Limb (tissue), 2 donors: Measurements from ENCODE around the gene CADM4.

ENCODE experiments used
- DNase-seq, 2 donors: peaks; one replicate each; pipeline ENCODE4 v3.0.0-alpha.2; 2016; ENCODE audit errors: extremely low spot score in 2 of 2

The CADM4 gene

DNA sequence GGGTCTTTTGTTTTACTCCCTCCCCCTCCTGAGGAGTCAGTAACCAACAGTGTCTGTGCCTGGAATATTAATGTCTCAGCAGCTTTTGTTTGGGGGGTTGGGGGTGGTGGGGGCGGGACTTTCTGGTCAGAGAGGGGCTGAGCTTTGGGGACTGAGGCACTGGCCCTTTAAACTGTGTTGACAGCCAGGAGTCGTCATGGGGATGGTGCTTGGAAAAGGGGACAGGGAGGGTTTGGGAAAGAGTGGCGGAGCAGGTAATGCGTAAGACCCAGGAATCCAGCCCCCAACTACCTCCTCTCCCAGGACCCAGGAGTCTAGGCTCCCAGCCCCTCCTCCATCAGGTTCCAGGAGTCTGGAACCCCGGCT, 5.2 kb downstream of the CADM4 start:
- DNase-seq: peak; percentile 34 to 47

DNA sequence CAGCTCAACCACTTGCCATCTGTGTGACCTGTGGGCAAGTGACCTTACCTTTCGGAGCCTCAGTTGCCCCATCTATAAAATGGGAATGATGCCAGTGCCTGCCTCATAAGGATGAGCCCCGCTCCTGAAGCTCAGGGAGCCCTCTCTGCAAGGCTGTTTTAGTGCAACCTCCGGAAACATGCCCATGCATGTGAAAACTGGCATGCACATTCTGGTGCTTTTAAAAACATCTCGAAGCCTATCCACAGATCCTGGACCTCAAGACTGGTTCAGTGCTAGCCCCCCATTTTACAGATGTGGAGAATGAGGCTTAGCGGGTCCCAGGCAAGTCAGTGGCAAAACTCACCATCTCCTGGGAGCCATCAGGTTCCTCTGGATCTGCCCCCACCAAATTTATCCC, 5.6 kb downstream of the CADM4 start:
- DNase-seq: no peak

DNA sequence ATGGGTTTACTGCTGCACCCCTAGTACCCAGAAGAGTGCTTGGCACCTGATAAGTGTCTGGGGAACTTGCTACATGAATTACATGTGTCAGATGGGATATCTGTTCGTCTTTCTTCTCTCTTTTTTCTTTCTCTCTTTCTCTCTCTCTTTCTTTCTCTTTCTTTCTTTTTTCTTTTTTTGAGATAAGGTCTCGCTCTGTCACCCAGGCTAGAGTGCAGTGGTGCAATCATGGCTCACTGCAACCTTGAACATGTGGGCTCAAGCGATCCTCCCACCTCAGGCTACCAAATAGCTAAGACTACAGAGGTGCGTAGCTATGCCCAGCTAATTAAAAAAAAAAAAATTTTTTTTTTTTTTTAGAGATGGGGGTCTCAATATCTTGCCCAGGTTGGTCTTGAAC, 6.1 kb downstream of the CADM4 start:
- no peak for DNase-seq

DNA sequence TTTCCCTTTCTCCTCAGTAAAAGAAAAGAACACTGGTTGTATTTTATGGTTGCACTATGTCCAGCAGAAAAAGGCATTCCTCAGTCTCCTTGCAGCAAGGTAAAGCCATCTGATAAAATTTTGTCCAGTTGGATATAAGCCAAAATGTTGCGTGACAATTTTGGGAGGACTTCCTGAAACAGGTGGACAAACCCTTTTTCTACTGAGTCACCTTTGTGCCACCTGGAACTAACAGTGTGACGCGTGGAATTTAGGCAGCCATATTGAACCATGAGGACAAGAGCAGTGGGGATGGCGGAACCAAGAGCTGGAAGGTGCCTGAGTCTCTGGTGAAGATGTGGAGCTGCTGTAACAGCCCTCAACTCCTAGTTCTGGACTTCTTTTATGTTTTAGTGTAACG, 8.2 kb downstream of the CADM4 start:
- no peak for DNase-seq

DNA sequence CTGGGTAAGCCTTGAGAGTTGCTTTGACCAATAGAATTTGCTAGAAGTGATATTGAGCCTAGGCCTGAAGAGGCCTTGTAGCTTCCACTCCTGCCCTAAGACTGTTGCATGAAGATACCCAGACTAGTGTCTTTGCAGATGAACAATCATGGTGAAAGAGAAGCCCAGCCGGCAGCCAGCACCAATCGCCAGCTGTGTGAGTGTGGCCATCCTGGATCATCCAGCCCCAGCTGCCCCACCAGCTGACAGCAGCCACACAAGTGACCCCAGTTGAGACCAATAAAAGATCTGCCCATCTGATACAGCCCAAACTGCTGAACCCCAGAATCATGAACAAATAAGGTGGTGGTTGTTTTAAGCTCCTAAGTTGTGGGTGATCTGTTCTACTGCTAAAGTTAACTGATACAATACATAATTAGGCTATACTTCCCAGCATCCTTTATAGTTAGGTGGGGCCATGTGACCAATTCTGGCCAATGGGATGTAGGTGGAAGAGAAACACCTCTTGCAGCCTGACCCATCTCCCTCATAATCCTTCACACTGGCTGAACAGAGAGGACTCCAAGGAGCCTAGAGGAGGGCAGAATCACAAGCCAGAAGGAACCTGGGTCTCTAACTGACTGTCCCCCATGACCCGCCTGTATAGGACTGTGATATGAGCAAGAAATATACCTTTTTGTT, 10.9 kb downstream of the CADM4 start:
- no peak for DNase-seq

DNA sequence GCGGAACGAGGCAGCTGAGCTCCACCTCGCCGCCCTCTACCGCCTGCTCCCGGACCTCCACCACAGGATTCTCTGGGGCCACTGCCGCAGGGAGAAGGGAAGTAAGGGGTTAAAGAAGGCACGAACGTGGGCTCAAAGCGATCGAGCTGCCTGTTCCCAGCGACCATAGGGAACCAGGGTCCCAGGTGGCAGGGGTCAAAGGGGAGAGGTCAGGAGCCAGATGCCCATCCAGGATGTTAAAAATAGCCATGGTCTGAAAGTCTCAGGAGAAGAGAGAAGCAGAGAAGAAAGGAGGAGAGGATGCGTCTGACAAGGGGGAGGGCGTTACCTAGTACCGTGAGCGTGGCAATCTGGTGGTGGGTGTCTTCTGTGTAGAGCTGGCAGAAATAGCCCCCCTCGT, 12.8 kb downstream of the CADM4 start:
- no peak for DNase-seq

DNA sequence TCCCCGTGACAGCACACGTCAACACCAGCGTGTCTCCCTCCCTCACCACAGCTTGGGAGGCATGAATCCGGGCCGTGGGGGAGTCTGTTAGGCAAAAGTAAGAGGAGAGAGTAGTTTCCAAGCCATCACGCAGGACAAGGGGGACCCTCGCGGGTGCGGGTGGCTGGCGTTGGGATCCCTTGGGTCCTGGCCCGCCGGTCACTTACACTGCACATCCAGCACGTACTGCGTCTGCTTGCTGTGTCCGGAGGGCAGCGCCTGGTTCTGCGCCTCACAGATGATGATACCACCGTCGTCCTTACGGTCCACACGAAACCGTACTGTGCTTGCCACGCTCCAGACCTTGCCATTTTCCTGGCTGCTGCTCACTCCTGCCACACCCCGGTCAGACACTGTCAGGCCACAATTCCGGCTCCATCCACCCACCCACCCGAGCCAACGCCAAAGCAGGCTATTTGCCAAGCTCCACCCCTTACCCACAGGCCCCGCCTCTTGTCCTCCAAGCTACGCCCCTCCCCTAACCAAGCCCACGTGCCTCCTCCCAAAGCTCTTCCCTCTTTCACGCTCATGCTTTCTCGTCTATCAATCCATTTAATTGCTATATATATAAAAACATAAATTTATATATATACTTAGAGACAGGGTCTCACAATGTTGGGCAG, 13.6 kb downstream of the CADM4 start:
- DNase-seq: no peak

DNA sequence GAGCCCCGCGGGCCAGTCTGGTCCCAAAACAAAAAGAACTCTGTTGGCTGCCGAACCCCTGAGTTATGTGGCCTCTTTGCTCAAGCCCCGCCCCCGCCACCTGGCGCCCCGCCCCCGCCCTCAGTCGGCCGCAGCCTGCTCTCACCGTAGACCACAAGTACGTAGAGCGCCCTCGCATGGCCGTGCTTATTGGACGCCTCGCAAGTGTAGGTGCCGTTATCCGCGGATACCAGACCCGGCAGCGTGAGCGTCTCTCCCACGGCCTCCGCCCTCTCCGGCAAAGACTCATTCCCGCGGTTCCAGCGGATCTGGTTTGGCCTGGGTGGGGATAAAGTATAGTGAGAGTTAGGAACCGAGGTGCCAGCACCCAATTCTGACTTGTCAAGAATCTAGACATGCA, 14.7 kb downstream of the CADM4 start:
- peak in 1 of 2 donors; percentile 59 for DNase-seq

DNA sequence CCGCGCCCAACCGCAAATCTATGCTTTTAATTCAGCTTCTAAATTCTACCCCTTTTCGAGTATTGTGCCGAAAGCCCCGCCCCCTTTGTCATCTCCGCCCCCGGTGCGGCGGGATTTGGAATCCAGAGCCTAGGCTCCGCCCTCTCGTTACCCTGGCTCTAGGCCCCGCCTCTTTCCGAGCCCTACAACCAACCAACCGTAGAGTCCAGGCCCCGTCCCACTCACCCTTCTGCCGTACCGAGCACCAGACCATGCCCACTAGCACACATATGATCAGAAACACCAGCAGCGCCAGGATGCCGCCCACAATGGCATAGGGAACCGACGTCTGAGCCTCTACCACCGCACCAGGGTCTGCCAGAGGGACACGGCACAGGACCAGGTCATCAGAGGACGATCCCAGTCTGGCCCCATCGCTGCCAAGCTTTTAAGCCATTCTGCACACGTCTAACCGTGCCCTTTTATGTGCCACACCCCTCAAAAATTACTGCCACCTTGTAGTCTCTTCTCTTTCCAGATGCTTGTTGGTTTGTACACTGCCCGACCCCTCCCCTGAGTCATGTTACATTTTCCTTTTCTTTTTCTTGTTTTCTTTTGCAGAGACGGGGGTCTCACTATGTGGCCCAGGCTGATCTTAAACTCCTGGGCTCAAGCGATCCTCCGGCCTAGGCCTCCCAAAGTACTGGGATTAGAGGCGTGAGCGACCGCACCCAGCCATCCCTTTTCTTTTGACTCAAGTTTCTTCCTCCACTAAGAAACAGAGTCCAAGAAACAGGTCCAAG, 15.6 kb downstream of the CADM4 start:
- no peak for DNase-seq

DNA sequence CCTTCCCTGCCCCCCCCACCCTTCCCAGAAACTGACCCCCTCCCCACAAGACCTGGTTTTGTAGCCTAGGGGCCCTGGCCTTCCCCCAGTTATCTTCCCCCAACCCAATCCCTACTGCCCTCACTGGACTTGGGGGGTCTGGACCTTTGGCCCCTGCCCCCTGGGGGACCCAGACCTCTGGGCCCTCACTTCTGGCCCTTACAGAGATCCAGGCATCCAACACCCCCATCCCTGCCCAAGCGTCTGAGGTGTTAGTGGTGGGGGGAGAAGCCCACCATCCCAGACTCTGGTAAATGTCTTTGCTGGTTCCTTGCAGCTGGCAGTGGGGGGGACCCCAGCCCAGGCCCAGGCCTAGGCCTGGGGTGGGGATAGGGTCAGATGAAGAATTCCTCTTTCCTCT, 16.7 kb downstream of the CADM4 start:
- DNase-seq: no peak

DNA sequence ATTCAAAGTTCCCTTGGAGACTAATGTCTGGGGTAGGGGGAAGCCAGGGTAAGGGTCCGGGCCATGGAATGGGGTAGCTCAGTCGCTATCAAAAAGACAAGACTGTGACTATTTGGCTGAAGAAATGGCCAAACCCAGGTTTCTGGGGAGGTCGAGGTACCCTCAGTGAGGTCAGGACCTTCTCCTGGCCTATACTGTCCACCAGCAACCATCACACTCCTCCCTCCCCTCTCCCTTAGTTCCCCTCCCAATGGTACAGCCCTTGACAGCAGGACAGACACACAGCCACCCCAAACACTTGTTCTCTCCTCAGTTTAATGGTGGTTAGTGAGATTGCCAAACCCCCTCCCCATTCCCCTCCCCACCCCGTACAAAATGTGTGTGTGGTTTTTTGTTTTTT, 17.6 kb downstream of the CADM4 start:
- DNase-seq: no peak

DNA sequence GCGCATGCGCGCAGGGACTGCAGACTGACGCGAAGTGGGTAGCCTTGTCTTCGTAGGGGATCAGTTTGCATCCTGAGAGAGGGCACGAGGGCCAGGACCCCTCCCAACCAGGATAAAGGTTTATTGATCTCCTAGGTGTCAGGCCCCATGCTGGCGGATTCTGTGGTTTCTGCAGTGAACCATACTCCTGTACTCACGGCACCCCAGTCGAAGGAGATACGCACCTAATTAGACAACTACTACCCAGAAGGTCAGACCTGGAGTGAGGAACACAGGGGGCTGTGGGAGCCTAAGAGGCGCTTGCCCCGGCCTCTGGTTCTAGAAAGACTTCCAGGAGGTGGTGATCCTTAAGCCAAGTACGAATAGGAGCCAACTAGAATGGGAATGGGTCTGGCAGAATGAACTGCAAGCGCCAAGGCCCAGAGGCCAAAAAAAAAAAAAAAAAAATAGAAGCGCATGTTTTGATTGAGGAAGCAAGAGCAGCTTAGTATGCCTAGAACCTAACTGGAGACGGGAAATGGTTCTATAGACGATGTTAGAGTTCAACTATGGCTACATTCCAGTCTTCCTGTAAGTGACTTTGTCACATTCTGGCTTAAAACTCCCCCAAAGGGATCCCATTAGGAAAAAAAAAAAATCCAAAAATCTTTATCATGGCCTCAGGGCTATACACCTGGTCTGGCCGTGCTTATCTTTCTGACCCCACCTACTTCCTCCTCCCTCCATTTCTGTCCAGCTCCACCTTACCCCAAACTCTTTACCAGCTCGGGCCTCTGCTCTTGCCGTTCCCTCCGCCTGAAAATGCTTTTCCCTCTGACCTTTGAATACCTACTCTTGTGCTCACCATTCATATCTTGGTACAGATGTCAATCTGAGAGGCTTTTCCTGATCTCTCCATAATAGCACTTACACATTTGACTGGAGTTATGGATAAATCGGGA, 19.3 kb downstream of the CADM4 start:
- no peak for DNase-seq

DNA sequence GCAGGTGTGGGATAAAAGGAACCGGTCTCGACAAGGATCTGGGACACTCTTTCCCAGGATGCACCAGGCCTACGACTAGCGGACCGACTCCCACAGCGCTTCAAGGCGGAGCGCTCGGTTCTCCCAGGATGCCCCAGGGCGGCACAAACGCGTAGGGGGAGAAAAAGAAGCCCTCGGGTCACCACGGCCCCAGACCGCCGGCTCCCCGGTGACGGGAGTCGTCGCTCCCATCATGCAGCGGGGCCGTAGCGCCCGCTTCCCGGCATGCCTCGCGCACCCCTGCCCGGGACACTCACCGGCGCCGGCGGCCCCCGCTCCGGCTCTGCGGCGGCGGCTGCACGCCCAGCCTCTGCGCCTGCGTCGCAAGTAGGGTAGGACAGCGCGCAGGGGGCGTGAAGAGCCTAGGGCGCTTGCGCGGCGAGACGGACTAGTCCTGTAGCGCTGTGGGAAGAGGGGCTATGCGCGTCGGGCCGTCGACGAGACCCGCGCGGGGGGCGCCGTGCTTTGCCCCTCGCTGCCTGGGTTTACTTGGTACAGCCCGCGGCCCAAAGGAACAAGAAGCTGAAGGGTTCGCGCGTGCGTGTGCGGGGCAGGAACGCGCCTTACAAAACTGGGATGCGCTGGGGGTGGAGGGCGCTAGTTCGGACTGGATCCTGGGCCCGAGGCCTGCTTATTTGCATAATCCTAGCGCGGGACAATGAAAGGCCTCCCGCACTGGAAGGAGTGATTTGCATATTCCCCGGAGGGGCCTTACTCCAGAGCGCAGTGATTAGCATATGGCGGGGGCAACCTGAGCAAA, 20.2 kb downstream of the CADM4 start, which contains the start of gene ZNF428:
TSS of gene ZNF428 (minus strand) at position 368 of the 799 bp plus-strand sequence. CDS start 5,325 bp downstream, outside the sequence.
- peak; percentile 92 to 94 for DNase-seq

DNA sequence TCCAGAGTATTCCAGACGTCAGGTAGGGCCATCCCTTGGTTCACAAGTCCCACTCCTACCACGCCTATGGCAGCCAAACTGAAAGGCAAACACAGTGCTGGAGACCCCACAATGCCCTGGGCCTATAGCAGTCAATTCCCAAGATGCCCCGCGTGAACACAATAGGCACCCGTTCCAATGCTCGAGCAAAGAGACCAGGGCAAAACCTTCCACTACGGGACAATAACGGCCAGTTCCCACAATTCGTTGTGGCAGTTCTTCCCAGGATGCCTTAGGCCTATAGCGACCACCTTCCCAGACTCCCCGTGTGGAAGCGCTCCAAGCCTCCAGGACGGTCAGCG, 20.8 kb downstream of the CADM4 start:
- DNase-seq: peak in 1 of 2 donors; percentile 42

DNA sequence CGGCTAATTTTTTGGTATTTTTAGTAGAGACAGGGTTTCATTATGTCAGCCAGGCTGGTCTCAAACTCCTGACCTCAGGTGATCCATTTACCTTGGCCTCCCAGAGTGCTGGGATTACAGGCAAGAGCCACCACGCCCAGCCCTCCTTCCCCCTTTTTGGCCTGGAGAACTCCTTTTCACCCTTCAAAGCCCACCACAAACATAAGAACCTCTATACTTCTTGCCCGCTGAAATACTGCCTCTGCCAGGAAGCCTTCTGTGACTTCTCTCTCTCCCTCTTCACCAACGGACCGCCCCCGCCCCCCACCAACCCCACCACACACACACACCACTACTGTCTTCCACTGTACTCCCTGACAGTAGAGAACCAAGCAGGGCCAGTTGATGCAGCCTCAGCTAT, 22.7 kb downstream of the CADM4 start:
- no peak for DNase-seq

DNA sequence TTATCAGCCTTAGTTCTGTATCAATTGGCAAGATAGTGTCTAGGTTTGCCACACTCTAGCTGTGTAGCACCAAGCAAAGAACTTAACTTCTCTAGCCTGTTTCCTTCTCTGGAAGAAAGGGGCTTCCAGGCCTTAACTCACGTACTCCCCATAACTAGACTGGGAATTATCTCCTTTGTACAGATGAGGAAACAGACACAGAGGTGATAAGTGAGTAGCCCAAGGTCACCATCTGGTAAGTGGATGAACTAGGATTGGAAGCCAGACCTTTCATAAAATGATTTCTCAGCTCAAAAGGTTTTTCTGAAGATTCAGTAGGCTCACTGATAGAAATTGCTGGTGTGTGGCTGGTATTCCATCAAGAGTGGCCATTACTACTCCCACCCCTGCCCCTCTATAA, 23.3 kb downstream of the CADM4 start:
- DNase-seq: no peak

DNA sequence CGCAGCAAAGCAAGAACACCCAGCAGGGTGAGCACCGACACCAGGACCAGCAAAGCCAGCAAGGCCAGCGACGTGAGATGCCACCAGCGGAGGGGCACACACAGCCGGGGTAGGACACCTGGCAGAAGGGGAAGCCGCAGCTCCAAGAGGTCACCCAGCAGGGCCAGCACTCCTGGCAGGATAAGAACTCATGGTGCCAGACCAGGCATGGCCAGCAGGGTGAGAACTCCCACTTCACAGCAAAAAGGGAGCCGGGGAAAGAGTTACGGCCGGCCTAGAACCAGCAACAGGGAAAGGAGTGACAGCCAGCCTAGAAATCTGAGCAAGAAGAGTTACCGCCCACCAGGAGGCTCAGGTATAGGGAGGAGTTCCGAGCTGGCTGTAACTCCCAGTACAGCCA, 27.3 kb downstream of the CADM4 start:
- no peak for DNase-seq

DNA sequence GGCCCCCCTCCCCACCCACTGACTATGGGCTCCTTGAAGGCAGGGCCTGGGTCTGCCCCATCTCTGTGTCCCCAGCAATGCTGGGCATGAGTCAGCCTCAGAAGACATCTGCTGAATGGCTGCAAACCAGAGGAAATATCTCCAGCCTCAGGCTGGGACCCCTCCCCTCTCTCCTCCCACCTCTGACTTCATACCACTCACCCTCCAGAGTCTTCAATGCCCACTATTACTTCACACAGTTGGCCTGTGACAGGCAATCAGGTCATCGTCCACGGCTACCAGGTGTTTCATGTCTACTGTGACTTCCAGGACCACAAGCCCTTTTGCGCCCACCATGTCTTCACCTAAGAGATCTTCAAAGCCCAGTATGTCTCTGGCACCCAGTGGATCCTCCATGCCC, 27.9 kb downstream of the CADM4 start, which contains the start of gene SRRM5:
TSS of gene SRRM5 (plus strand) at position 301 of the 400 bp plus-strand sequence. CDS start at position 335, 34 bp downstream.
- no peak for DNase-seq

DNA sequence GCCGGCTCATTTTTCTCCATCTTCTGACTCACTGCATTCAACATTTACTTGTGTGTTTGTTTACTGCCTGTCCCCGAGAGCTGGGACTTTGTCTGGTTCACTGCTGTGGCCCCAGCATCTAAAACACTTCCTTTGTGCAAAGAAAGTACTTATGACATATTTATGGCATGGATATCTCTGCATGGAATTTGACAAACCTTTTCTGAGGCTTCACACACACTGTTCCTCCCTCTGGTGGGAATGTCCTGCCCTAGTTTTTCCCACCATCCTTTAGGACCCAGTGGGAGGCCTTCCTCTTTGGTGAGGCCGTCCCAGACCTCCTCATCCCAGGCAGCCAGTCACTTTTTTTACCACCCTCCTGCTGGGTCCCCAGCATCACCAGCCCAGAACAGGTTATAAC, 29.2 kb downstream of the CADM4 start:
- no peak for DNase-seq

DNA sequence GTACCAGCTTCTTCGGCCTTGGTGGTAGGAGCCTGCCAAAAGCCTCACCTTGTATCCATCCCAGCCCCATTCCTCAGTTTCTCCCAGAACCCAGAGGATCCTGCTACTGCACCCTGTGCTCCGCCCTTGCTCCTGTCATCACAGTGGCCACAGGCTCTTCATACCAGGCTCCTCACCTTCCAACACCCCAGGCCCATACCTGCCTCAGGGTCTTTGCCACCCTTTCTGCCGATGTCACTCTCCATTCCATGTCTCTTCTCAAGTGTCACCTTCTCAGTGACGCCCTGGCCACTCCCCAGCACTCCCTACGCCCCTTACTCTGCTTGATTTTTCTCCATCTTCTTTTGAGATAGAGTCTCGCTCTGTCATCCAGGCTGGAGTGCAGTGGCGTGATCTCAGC, 29.8 kb downstream of the CADM4 start:
- DNase-seq: no peak
